Naive thymus-derived CD4-positive, alpha-beta T cell (primary cell): ENCODE results near the gene MRPS30. TPM values are rescaled to one million over a fixed set of nuclear protein-coding genes. Genes with fewer than 3 reads are reported as not detected.

ENCODE experiments used
- ATAC-seq: fragments of 150-1000 bp; cut with Tn5 transposase; 2 replicates; pipeline ENCODE4 v1.10.0; 2021; ENCODE audit warnings: mild to moderate bottlenecking, moderate library complexity
- CTCF ChIA-PET: fragments of 350-600 bp; sonication (Branson Sonifier 250); formaldehyde crosslinking; loops from one replicate; lab custom pipeline; 2021; ENCODE audit warnings: antibody characterized with exemption; lab: Charles Lee
- POLR2A ChIA-PET: fragments of 350-600 bp; sonication (Branson Sonifier 250); formaldehyde crosslinking; loops from one replicate; lab custom pipeline; 2021; ENCODE audit warnings: antibody characterized with exemption, inconsistent platforms; lab: Charles Lee
- DNase-seq, 9 donors: peaks; one replicate each; pipeline versions ENCODE4 v3.0.0 to v3.0.0-alpha.2; 2020 to 2022; ENCODE audit warnings: mixed read lengths in 1 of 9
- H3K27ac ChIP-seq: one replicate; pipeline ENCODE4 v1.7.0; 2013; ENCODE audit warnings: mild to moderate bottlenecking, low read depth, low read length, moderate library complexity
- H3K27me3 ChIP-seq, 2 donors: one replicate each; pipeline ENCODE4 v1.7.0; 2013; ENCODE audit warnings: low read length in 2 of 2, mild to moderate bottlenecking in 2 of 2, moderate library complexity in 2 of 2; ENCODE audit not compliant: control insufficient read depth in 2 of 2, insufficient read depth in 2 of 2
- H3K36me3 ChIP-seq, 3 experiments: 1 replicate in 2 of 3; 2 replicates in 1 of 3; pipeline ENCODE4 v1.7.0; 2013; ENCODE audit warnings: low read length in 3 of 3, mild to moderate bottlenecking in 3 of 3, moderate library complexity in 1 of 3; ENCODE audit not compliant: insufficient read depth in 3 of 3, control insufficient read depth in 2 of 3
- H3K4me1 ChIP-seq, 2 donors: one replicate each; pipeline ENCODE4 v1.7.0; 2013; ENCODE audit warnings: low read length in 2 of 2, mild to moderate bottlenecking in 2 of 2, moderate library complexity in 1 of 2; ENCODE audit not compliant: control insufficient read depth in 2 of 2, insufficient read depth in 2 of 2
- H3K4me3 ChIP-seq: 2 replicates; pipeline ENCODE4 v1.7.0; 2013; ENCODE audit warnings: mild to moderate bottlenecking, low read length
- H3K9me3 ChIP-seq, 3 experiments: 1 replicate in 2 of 3; 2 replicates in 1 of 3; pipeline ENCODE4 v1.7.0; 2013; ENCODE audit warnings: low read length in 3 of 3; ENCODE audit not compliant: control insufficient read depth in 2 of 3
- H3K27ac Mint-ChIP-seq, 9 donors: one replicate each; pipeline ENCODE4 v1.8.0; 2020 to 2022; ENCODE audit warnings: mixed read lengths in 9 of 9, mild to moderate bottlenecking in 8 of 9, moderate library complexity in 5 of 9, inconsistent platforms in 2 of 9
- H3K27me3 Mint-ChIP-seq, 5 donors: one replicate each; pipeline ENCODE4 v1.8.0; 2021 to 2022; ENCODE audit warnings: mixed read lengths in 5 of 5, mild to moderate bottlenecking in 1 of 5
- H3K36me3 Mint-ChIP-seq, 5 donors: one replicate each; pipeline ENCODE4 v1.8.0; 2020 to 2022; ENCODE audit warnings: mixed read lengths in 5 of 5, mild to moderate bottlenecking in 3 of 5, inconsistent platforms in 1 of 5
- H3K4me1 Mint-ChIP-seq, 7 donors: one replicate each; pipeline ENCODE4 v1.8.0; 2020 to 2022; ENCODE audit warnings: mixed read lengths in 7 of 7, mild to moderate bottlenecking in 3 of 7, inconsistent platforms in 1 of 7
- H3K4me3 Mint-ChIP-seq, 10 donors: one replicate each; pipeline ENCODE4 v1.8.0; 2020 to 2022; ENCODE audit warnings: mild to moderate bottlenecking in 10 of 10, mixed read lengths in 10 of 10, moderate library complexity in 6 of 10, inconsistent platforms in 2 of 10
- H3K9me3 Mint-ChIP-seq, 11 donors: one replicate each; pipeline ENCODE4 v1.8.0; 2020 to 2022; ENCODE audit warnings: mixed read lengths in 11 of 11, mild to moderate bottlenecking in 4 of 11, inconsistent platforms in 1 of 11, moderate library complexity in 1 of 11
- intact Hi-C, 2 donors: fragments of 100-400 bp; cut with micrococcal nuclease; formaldehyde crosslinking; loops; one replicate each; pipeline ENCODE4 v1.15.1; 2023
- polyA plus RNA-seq, 2 donors: library from polyadenylated mRNA; unstranded; fragments of 300-500 nt; fragmentation: Illumina TruSeq; gene quantifications; one replicate each; pipeline ENCODE4 v1.2.3, GENCODE V29; 2021
- total RNA-seq, 6 experiments: library from RNA in 5 of 6; stranded (reverse) in 5 of 6; gene quantifications; 1 replicate in 5 of 6; 2 replicates in 1 of 6; pipeline ENCODE4 v1.2.3 and lab custom pipeline; 2021 to 2026

The MRPS30 gene
- total and polyA plus RNA-seq, 7 experiments from 2014 or later, result 31.1 to 89.5 (median 55.4) TPM

DNA sequence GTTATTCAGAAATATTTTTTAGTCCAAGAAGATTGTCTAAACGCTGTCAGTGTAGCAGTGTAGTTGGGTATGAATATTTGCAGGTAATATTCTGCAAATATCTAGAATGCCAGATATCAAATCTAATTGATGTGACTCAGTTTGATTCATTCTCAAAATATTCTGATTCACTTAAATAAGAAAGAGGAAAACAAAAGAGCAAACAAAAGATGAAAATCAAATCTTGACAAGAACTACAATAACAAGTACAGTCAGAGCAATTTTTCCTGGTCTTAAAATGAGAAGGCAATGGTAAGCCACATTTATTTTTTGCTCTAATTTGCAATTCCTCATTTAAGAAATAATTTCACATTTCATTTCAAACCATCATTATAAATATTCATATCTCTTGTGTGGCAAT, 36.0 kb downstream of the MRPS30 start:
- ATAC-seq, result no peak

GRCh38 chr5:44845777-44846176, 37.0 kb downstream of the MRPS30 start:
- no peak overlapping the region for H3K27ac Mint-ChIP-seq
- Histone ChIP-seq H3K27me3 (no peaks in the 10 kb centered on the region), H3K4me1 (no peaks in the 10 kb centered on the region), H3K9me3 (no peaks in the 10 kb centered on the region), H3K36me3 (no peaks in the 10 kb centered on the region), H3K27ac (no peak overlapping the region), H3K4me3 (no peak overlapping the region)
- DNase-seq (no peak), ATAC-seq (no peak)
- intact Hi-C loops, result no loop called here
- ChIA-PET POLR2A (no interaction called here), CTCF (no interaction called here)
- H3K36me3 Mint-ChIP-seq, result no peaks in the 10 kb centered on the region
- H3K27me3 Mint-ChIP-seq, result no peaks in the 10 kb centered on the region
- H3K9me3 Mint-ChIP-seq, result no peaks in the 10 kb centered on the region
- H3K4me3 Mint-ChIP-seq, result no peak overlapping the region
- no peaks in the 10 kb centered on the region for H3K4me1 Mint-ChIP-seq

More for the DNA sequence above, 36.0 kb downstream of the MRPS30 start:
- no peaks in the 10 kb centered on the region for H3K27me3 ChIP-seq
- no peaks in the 10 kb centered on the region for H3K4me1 ChIP-seq
- ChIA-PET CTCF (no interaction called here), POLR2A (no interaction called here)
- Mint-ChIP-seq H3K36me3 (peaks cover 0 to 6% (median 3%) of the 10 kb centered on the region in 5 donors), H3K9me3 (peaks cover 0 to 7% (median 0%) of the 10 kb centered on the region in 11 donors), H3K27ac (no peak overlapping the region), H3K27me3 (no peaks in the 10 kb centered on the region), H3K4me1 (no peaks in the 10 kb centered on the region), H3K4me3 (no peak overlapping the region)
- H3K27ac ChIP-seq, result no peak overlapping the region
- H3K36me3 ChIP-seq, result no peaks in the 10 kb centered on the region
- no peaks in the 10 kb centered on the region for H3K9me3 ChIP-seq
- DNase-seq, result no peak
- intact Hi-C loops, result no loop called here
- H3K4me3 ChIP-seq, result no peak overlapping the region

DNA sequence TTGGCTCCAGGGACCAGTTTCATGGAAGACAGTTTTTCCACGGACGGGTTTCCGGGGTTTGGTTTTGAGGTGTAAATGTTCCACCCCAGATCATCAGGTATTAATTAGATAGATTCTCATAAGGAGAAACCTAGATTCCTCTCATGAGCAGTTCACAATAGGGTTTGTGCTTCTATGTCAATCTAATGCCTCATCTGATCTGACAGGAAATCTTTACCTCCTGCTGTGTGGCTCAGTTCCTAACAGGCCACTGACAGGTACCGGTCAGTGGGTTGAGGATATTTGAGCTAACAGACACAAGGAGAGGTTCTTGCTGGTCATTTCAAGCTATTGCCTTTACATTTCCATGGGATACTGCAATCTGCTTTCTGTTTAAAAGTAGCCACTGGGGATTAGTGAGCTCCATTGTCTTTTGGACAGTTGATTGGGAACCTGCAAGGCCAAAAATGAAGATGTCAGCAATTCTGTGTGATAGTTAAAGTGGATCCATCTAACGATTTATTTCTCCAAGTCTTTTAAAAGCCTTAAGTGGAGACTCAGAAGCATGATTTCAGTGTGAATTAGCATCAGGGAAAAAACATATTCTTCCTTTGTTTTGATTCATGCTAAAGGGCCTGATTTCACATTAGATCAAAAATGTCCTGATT, 38.6 kb downstream of the MRPS30 start:
- intact Hi-C loops, result no loop called here
- Mint-ChIP-seq H3K36me3 (no peaks in the 10 kb centered on the region), H3K27me3 (no peaks in the 10 kb centered on the region), H3K4me3 (no peak overlapping the region), H3K4me1 (no peaks in the 10 kb centered on the region), H3K27ac (no peak overlapping the region), H3K9me3 (peaks cover 0 to 2% (median 0%) of the 10 kb centered on the region in 11 donors)
- ChIA-PET CTCF (interaction anchor here (0.6 kb wide), 1 partner anchor 1704 kb away, joined by 4 read pairs; no protein-coding TSS in a partner anchor), POLR2A (no interaction called here)
- H3K36me3 ChIP-seq, result no peaks in the 10 kb centered on the region
- H3K9me3 ChIP-seq, result no peaks in the 10 kb centered on the region
- DNase-seq (no peak), ATAC-seq (no peak)
- no peaks in the 10 kb centered on the region for H3K4me1 ChIP-seq
- H3K27me3 ChIP-seq, result no peaks in the 10 kb centered on the region
- H3K27ac ChIP-seq, result no peak overlapping the region
- no peak overlapping the region for H3K4me3 ChIP-seq

DNA sequence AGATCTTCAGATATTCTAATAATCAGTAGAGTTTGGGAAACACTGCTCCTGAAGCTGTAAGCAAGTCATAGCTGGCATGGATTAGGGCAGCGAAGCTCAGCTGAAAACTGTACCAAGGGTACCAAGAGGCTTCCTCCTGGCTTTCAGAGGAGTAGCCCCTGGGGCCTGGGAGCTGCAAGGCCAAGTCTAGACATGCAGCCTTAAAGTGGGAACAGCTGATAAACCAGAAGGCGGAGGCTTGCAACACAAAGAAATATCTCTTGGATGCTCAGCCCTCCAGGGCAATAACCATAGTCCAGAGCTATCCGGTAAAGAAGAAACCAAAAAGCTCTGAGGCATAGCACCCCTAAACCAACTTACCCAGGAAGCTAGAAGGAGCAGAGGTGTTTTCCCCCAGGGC, 51.5 kb downstream of the MRPS30 start:
- CTCF ChIA-PET, result no interaction called here

GRCh38 chr5:44862808-44863207, 54.1 kb downstream of the MRPS30 start:
- Histone ChIP-seq H3K27ac (no peak overlapping the region), H3K4me3 (no peak overlapping the region), H3K4me1 (no peaks in the 10 kb centered on the region), H3K9me3 (no peaks in the 10 kb centered on the region), H3K36me3 (no peaks in the 10 kb centered on the region), H3K27me3 (no peaks in the 10 kb centered on the region)
- Mint-ChIP-seq H3K27me3 (peaks cover 0 to 13% (median 5%) of the 10 kb centered on the region in 5 donors), H3K9me3 (no peaks in the 10 kb centered on the region), H3K4me1 (no peaks in the 10 kb centered on the region), H3K27ac (no peak overlapping the region), H3K4me3 (no peak overlapping the region), H3K36me3 (no peaks in the 10 kb centered on the region)
- POLR2A ChIA-PET, result no interaction called here
- no peak for ATAC-seq
- no peak for DNase-seq
- intact Hi-C loops, result loop anchor here in 1 of 2 donors (10.0 kb wide), 1 partner anchor 172 kb away; no protein-coding TSS in a partner anchor
- CTCF ChIA-PET, result no interaction called here

More for the DNA sequence above, 51.5 kb downstream of the MRPS30 start:
- Histone ChIP-seq H3K9me3 (no peaks in the 10 kb centered on the region), H3K27ac (no peak overlapping the region), H3K36me3 (no peaks in the 10 kb centered on the region), H3K4me1 (no peaks in the 10 kb centered on the region), H3K27me3 (no peaks in the 10 kb centered on the region), H3K4me3 (no peak overlapping the region)
- no peak overlapping the region for H3K27ac Mint-ChIP-seq
- no peaks in the 10 kb centered on the region for H3K4me1 Mint-ChIP-seq
- intact Hi-C loops, result loop anchor here in 1 of 2 donors (10.0 kb wide), 1 partner anchor 175 kb away; no protein-coding TSS in a partner anchor
- DNase-seq (no peak), ATAC-seq (no peak)
- H3K27me3 Mint-ChIP-seq, result peaks cover 0 to 7% (median 0%) of the 10 kb centered on the region in 5 donors
- no peaks in the 10 kb centered on the region for H3K36me3 Mint-ChIP-seq
- POLR2A ChIA-PET, result no interaction called here
- no peak overlapping the region for H3K4me3 Mint-ChIP-seq
- no peaks in the 10 kb centered on the region for H3K9me3 Mint-ChIP-seq
